ENCODE results near the gene SPNS2. TPM values are rescaled to one million over a fixed set of nuclear protein-coding genes. Genes with fewer than 3 reads are reported as not detected.

Gene SPNS2
- total RNA-seq, 1 experiment from 2014 or later: 0.33 TPM

GRCh38 chr17:4540224-4540651, 41.6 kb downstream of the SPNS2 start:
- no CpG with 5 or more reads among the region's 14 CpGs for whole genome bisulfite sequencing (ENCODE audit: extremely low coverage, insufficient read length, low lambda C conversion rate)
- DNase-seq: peak; percentile 68
- peaks cover 5% of the 10 kb centered on the region for H3K27me3 Mint-ChIP-seq (ENCODE audit: low read depth)

More at GRCh38 chr17:4540224-4540651, 41.6 kb downstream of the SPNS2 start:
- Mint-ChIP-seq H3K27ac (no peak overlapping the region), H3K9me3 (no peaks in the 10 kb centered on the region), H3K4me1 (peaks cover 15 to 16% of the 10 kb centered on the region in 2 experiments), H3K36me3 (ENCODE audit: insufficient read depth in 1 of 3, low read depth in 3 of 3) (peaks cover 21 to 71% (median 49%) of the 10 kb centered on the region in 3 experiments), H3K4me3 (no peak overlapping the region)
- Histone ChIP-seq H2BK15ac (ENCODE audit: low read depth, low read length) (no peak overlapping the region), H2BK5ac (ENCODE audit: insufficient read length, low read length) (no peak overlapping the region), H3K9me3 (ENCODE audit: control insufficient read depth, low read depth, low read length) (no peaks in the 10 kb centered on the region), H3K23ac (ENCODE audit: insufficient read length, low read depth, low read length) (no peak overlapping the region), H3K79me1 (ENCODE audit: insufficient read depth, low read depth, low read length, poor library complexity, severe bottlenecking) (no peaks in the 10 kb centered on the region), H2AK5ac (ENCODE audit: insufficient read length, low read length) (no peak overlapping the region), H2BK20ac (ENCODE audit: low read depth, low read length, poor library complexity, severe bottlenecking) (no peak overlapping the region), H3K18ac (ENCODE audit: insufficient read length, low read depth, low read length) (no peak overlapping the region), H3K27ac (ENCODE audit: insufficient read length, low read depth, low read length) (no peak overlapping the region), H3K4ac (ENCODE audit: low read depth, low read length) (no peak overlapping the region), H4K5ac (ENCODE audit: insufficient read length, low read depth, low read length) (no peak overlapping the region), H4K91ac (ENCODE audit: insufficient read length, low read depth, low read length) (no peak overlapping the region), H4K20me1 (ENCODE audit: control insufficient read depth, insufficient read depth, insufficient read length) (peaks cover 5% of the 10 kb centered on the region), H3K4me2 (ENCODE audit: insufficient read depth, insufficient read length, low read length) (no peak overlapping the region), H3K9ac (ENCODE audit: extremely low read depth, insufficient read length, low read length) (no peak overlapping the region), H3T11ph (ENCODE audit: low read length) (no peak overlapping the region), H3K79me2 (ENCODE audit: insufficient read depth, low read length) (no peaks in the 10 kb centered on the region), H4K8ac (replicated peaks; ENCODE audit: insufficient read length, low read depth, low read length) (no peak overlapping the region), H3K4me1 (ENCODE audit: insufficient read depth, low read length) (no peaks in the 10 kb centered on the region; the same call in 1 of the 2 replicates), H3K56ac (ENCODE audit: insufficient read length, low read depth, low read length) (no peak overlapping the region), H3K14ac (ENCODE audit: insufficient read depth, low read length) (no peak overlapping the region), H2BK12ac (ENCODE audit: insufficient read length, low read depth, low read length) (no peak overlapping the region), H2BK120ac (ENCODE audit: low read depth, low read length, poor library complexity, severe bottlenecking) (no peak overlapping the region), H3K27me3 (ENCODE audit: insufficient read depth, low read length) (no peaks in the 10 kb centered on the region), H2AFZ (ENCODE audit: low read length) (no peak overlapping the region), H3K23me2 (ENCODE audit: insufficient read length, low read depth, low read length, poor library complexity, severe bottlenecking) (no peaks in the 10 kb centered on the region)
- TF ChIP-seq, protein P1, sequence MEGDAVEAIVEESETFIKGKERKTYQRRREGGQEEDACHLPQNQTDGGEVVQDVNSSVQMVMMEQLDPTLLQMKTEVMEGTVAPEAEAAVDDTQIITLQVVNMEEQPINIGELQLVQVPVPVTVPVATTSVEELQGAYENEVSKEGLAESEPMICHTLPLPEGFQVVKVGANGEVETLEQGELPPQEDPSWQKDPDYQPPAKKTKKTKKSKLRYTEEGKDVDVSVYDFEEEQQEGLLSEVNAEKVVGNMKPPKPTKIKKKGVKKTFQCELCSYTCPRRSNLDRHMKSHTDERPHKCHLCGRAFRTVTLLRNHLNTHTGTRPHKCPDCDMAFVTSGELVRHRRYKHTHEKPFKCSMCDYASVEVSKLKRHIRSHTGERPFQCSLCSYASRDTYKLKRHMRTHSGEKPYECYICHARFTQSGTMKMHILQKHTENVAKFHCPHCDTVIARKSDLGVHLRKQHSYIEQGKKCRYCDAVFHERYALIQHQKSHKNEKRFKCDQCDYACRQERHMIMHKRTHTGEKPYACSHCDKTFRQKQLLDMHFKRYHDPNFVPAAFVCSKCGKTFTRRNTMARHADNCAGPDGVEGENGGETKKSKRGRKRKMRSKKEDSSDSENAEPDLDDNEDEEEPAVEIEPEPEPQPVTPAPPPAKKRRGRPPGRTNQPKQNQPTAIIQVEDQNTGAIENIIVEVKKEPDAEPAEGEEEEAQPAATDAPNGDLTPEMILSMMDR (conservative IDR thresholded peaks at IDR 0.05): peak; percentile 46; the same call in 2 of the 3 replicates
